Loucy (cell line): ENCODE results near the gene SORD.
"Not testable (repeated sequence)": the region's sequence is repeated elsewhere in the genome, so short reads cannot be mapped to it uniquely, and the experiment has no call there.

Experiments
- H2AFZ ChIP-seq: fragments of 200-600 bp; sonication (generic); 2 replicates; pipeline ENCODE4 v1.6.0; 2016; ENCODE audit warnings: antibody characterized with exemption, mild to moderate bottlenecking, low read length, moderate library complexity
- H3F3A ChIP-seq: fragments of 200-600 bp; 2 replicates; pipeline ENCODE4 v1.6.0; 2016; ENCODE audit warnings: antibody characterized with exemption, low read depth, mild to moderate bottlenecking
- H3K27me3 ChIP-seq: fragments of 200-600 bp; sonication (generic); 2 replicates; pipeline ENCODE4 v1.6.1; 2014; ENCODE audit warnings: low read length, mild to moderate bottlenecking; ENCODE audit not compliant: insufficient read depth, poor library complexity, severe bottlenecking
- H3K36me3 ChIP-seq: fragments of 200-600 bp; sonication (generic); 2 replicates; pipeline ENCODE4 v1.6.1; 2016; ENCODE audit warnings: low read length; ENCODE audit not compliant: insufficient read depth
- H3K4me1 ChIP-seq: fragments of 200-600 bp; sonication (generic); 2 replicates; pipeline ENCODE4 v1.5.1; 2014; ENCODE audit warnings: low read length, mild to moderate bottlenecking; ENCODE audit not compliant: insufficient read depth, poor library complexity, severe bottlenecking
- H3K4me2 ChIP-seq: fragments of 200-600 bp; sonication (generic); 2 replicates; pipeline ENCODE4 v1.6.0; 2014; ENCODE audit warnings: antibody characterized with exemption, low read length, low read depth, mild to moderate bottlenecking; ENCODE audit not compliant: poor library complexity, severe bottlenecking
- H3K4me3 ChIP-seq: fragments of 200-600 bp; sonication (generic); 2 replicates; pipeline ENCODE4 v1.5.1; 2014; ENCODE audit warnings: low read length, mild to moderate bottlenecking, mixed read lengths; ENCODE audit not compliant: poor library complexity, severe bottlenecking
- H3K79me2 ChIP-seq: fragments of 200-600 bp; sonication (generic); 2 replicates; pipeline ENCODE4 v1.6.1; 2014; ENCODE audit warnings: low read length; ENCODE audit not compliant: insufficient read depth
- H3K9ac ChIP-seq: fragments of 200-600 bp; sonication (generic); 2 replicates; pipeline ENCODE4 v1.6.0; 2014; ENCODE audit warnings: mild to moderate bottlenecking, low read depth, low read length, moderate library complexity; ENCODE audit not compliant: poor library complexity, severe bottlenecking
- H3K9me2 ChIP-seq: fragments of 200-600 bp; sonication (generic); replicated peaks from 2 replicates; pipeline ENCODE4 v1.6.1; 2016; ENCODE audit warnings: low read depth, low read length, mixed read lengths
- H3K9me3 ChIP-seq: fragments of 200-600 bp; sonication (generic); 2 replicates; pipeline ENCODE4 v1.6.1; 2014; ENCODE audit warnings: mild to moderate bottlenecking, antibody characterized with exemption, low read length, low read depth; ENCODE audit not compliant: insufficient read depth
- H4K20me1 ChIP-seq: fragments of 200-600 bp; sonication (generic); 2 replicates; pipeline ENCODE4 v1.6.0; 2014; ENCODE audit warnings: antibody characterized with exemption, low read length, mild to moderate bottlenecking; ENCODE audit not compliant: insufficient read depth, poor library complexity, severe bottlenecking
- CTCF ChIP-seq: fragments of 200-600 bp; sonication (generic); conservative IDR thresholded peaks from 2 replicates; pipeline ENCODE4 v1.5.1; 2014; ENCODE audit warnings: mild to moderate bottlenecking, antibody characterized with exemption, low read length
- EZH2phosphoT487 ChIP-seq: fragments of 200-600 bp; IDR thresholded peaks from 2 replicates; pipeline ENCODE4 v1.6.1; 2018; ENCODE audit warnings: antibody characterized with exemption, mild to moderate bottlenecking, moderate library complexity, borderline replicate concordance

The SORD gene

GRCh38 chr15:45102226-45102625 lies 79.2 kb downstream of the SORD start:
- H3K9me2 ChIP-seq, result no peaks in the 10 kb centered on the region
- H3K9ac ChIP-seq, result no peak overlapping the region
- no peaks in the 10 kb centered on the region for H3F3A ChIP-seq
- H3K9me3 ChIP-seq, result no peaks in the 10 kb centered on the region
- no peak overlapping the region for H3K4me2 ChIP-seq
- no peaks in the 10 kb centered on the region for H3K4me1 ChIP-seq
- no peaks in the 10 kb centered on the region for H3K79me2 ChIP-seq
- no peaks in the 10 kb centered on the region for H3K27me3 ChIP-seq
- no peaks in the 10 kb centered on the region for H4K20me1 ChIP-seq
- no peak overlapping the region for H3K4me3 ChIP-seq
- H2AFZ ChIP-seq, result no peak overlapping the region
- H3K36me3 ChIP-seq, result no peaks in the 10 kb centered on the region
- TF ChIP-seq EZH2phosphoT487 (no peak), CTCF (no peak)

- not testable (repeated sequence) for H3F3A ChIP-seq, H3K4me1 ChIP-seq, H3K9me3 ChIP-seq, H3K9ac ChIP-seq, H3K4me2 ChIP-seq, H3K4me3 ChIP-seq, H4K20me1 ChIP-seq, H3K9me2 ChIP-seq, H3K79me2 ChIP-seq, H3K36me3 ChIP-seq, H3K27me3 ChIP-seq, H2AFZ ChIP-seq
Measured at GRCh38 chr15:45104170-45104569, 81.2 kb downstream of the SORD start.

- Histone ChIP-seq H3K4me2 (no peak overlapping the region), H3K4me3 (no peak overlapping the region), H3K27me3 (no peaks in the 10 kb centered on the region), H3K79me2 (no peaks in the 10 kb centered on the region), H3K9me2 (no peaks in the 10 kb centered on the region), H3K36me3 (no peaks in the 10 kb centered on the region), H3F3A (no peaks in the 10 kb centered on the region), H3K4me1 (no peaks in the 10 kb centered on the region), H4K20me1 (no peaks in the 10 kb centered on the region), H3K9me3 (no peaks in the 10 kb centered on the region), H3K9ac (no peak overlapping the region), H2AFZ (no peak overlapping the region)
- no peak for TF ChIP-seq EZH2phosphoT487
- TF ChIP-seq CTCF, result no peak
Measured at GRCh38 chr15:45105586-45105985, 82.6 kb downstream of the SORD start.

GRCh38 chr15:45106002-45106790 lies 83.2 kb downstream of the SORD start:
- TF ChIP-seq CTCF (no peak), EZH2phosphoT487 (no peak)
- H3F3A ChIP-seq, result no peaks in the 10 kb centered on the region
- no peak overlapping the region for H3K9ac ChIP-seq
- no peaks in the 10 kb centered on the region for H4K20me1 ChIP-seq
- H3K9me3 ChIP-seq, result no peaks in the 10 kb centered on the region
- H3K27me3 ChIP-seq, result no peaks in the 10 kb centered on the region
- H3K36me3 ChIP-seq, result no peaks in the 10 kb centered on the region
- no peak overlapping the region for H3K4me3 ChIP-seq
- H2AFZ ChIP-seq, result no peak overlapping the region
- H3K79me2 ChIP-seq, result no peaks in the 10 kb centered on the region
- no peaks in the 10 kb centered on the region for H3K4me1 ChIP-seq
- no peaks in the 10 kb centered on the region for H3K9me2 ChIP-seq
- no peak overlapping the region for H3K4me2 ChIP-seq
